HEK293 (cell line): ENCODE data around the gene YTHDC2.

Experiments used
- CTCF ChIP-seq: fragments of 450-650 bp; formaldehyde crosslinking; IDR thresholded peaks from 2 replicates; pipeline ENCODE4 v1.5.1; 2016; ENCODE audit warnings: missing biosample characterization, missing genetic modification characterization
- EGR2 ChIP-seq: fragments of 450-650 bp; formaldehyde crosslinking; IDR thresholded peaks from 2 replicates; pipeline ENCODE4 v1.5.1; 2016; ENCODE audit warnings: low read depth, missing biosample characterization, missing genetic modification characterization
- GLIS1 ChIP-seq: fragments of 450-650 bp; formaldehyde crosslinking; IDR thresholded peaks from 2 replicates; pipeline ENCODE4 v1.5.1; 2016; ENCODE audit warnings: missing biosample characterization, missing genetic modification characterization
- HOXA7 ChIP-seq: sonication (generic); formaldehyde crosslinking; IDR thresholded peaks from 2 replicates; pipeline ENCODE4 v1.8.1; 2022; ENCODE audit warnings: missing genetic modification reagents, borderline replicate concordance
- TCF7L2 ChIP-seq: IDR thresholded peaks from 2 replicates; pipeline ENCODE4 v1.6.1; 2011; ENCODE audit warnings: low read depth, mild to moderate bottlenecking, inconsistent platforms, low read length, moderate library complexity, borderline replicate concordance
- TRIM28 ChIP-seq: IDR thresholded peaks from 2 replicates; pipeline ENCODE4 v1.6.1; 2011; ENCODE audit warnings: low read length, control low read depth, borderline replicate concordance
- ZNF211 ChIP-seq: fragments of 450-650 bp; formaldehyde crosslinking; IDR thresholded peaks from 2 replicates; pipeline ENCODE4 v1.5.1; 2016; ENCODE audit warnings: low read depth, missing biosample characterization, missing genetic modification characterization
- ZNF362 ChIP-seq: fragments of 450-650 bp; formaldehyde crosslinking; IDR thresholded peaks from 2 replicates; pipeline ENCODE4 v1.5.1; 2016; ENCODE audit warnings: missing biosample characterization, missing genetic modification characterization
- ZNF704 ChIP-seq: fragments of 450-650 bp; formaldehyde crosslinking; IDR thresholded peaks from 2 replicates; pipeline ENCODE4 v1.5.1; 2016; ENCODE audit warnings: missing biosample characterization, missing genetic modification characterization

GRCh38 chr5:113634957-113635356, 121.5 kb downstream of the YTHDC2 start:
- TF ChIP-seq ZNF211 (tag by site-specific recombination) = no peak
- no peak for TF ChIP-seq TCF7L2
- TF ChIP-seq HOXA7 (CRISPR knock-in tag) = no peak
- no peak for TF ChIP-seq TRIM28
- no peak for TF ChIP-seq CTCF (tag by site-specific recombination)
- TF ChIP-seq EGR2 (tag by site-specific recombination) = no peak
- no peak for TF ChIP-seq ZNF362 (tag by site-specific recombination)
- TF ChIP-seq ZNF704 (tag by site-specific recombination) = no peak
- no peak for TF ChIP-seq GLIS1 (tag by site-specific recombination)
